Measurements from ENCODE around the gene CADPS. TPM values are rescaled to one million over a fixed set of nuclear protein-coding genes. Genes with fewer than 3 reads are reported as not detected.

Gene CADPS
- total and polyA plus RNA-seq, 5 donors from 2014 or later = not detected

DNA sequence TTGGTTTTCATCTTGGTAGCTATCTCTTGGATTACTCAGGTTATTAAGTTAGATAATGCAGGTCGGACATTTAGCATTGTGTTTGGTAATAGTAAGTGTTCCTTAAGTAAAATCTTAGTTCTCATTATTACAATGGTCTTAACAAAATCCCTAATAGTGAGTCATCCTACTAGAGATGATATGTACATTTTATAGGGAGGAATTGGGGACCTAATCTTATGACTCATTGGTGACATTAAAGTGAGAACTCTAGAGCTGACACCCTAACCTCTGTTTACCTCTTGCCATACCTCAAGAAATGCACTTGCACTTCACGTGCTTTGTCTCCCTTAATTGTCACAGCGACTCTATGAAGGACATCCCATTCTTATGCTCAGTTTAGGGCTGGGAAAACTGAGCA is 174.9 kb downstream of the CADPS start:
- H3K36me3 Mint-ChIP-seq = no peaks in the 10 kb centered on the region
- no peak overlapping the region for H3K27ac ChIP-seq (ENCODE audit: insufficient read depth, low read length, poor library complexity, severe bottlenecking)
- no peak overlapping the region for H3K27ac Mint-ChIP-seq
- H3K27me3 Mint-ChIP-seq = no peaks in the 10 kb centered on the region
- no peaks in the 10 kb centered on the region for H3K36me3 ChIP-seq (ENCODE audit: control insufficient read depth, insufficient read depth, low read length)
- H3K4me3 ChIP-seq (ENCODE audit: low read depth, low read length) = no peak overlapping the region
- no peaks in the 10 kb centered on the region for H3K27me3 ChIP-seq (ENCODE audit: control insufficient read depth, insufficient read depth, low read length)
- H3K9me3 Mint-ChIP-seq = no peaks in the 10 kb centered on the region
- no peak for DNase-seq
- no peak for ATAC-seq (ENCODE audit: low read depth in 2 of 2)
- H3K4me3 Mint-ChIP-seq = no peak overlapping the region
- H3K4me1 Mint-ChIP-seq = no peaks in the 10 kb centered on the region
- H3K4me1 ChIP-seq (ENCODE audit: control insufficient read depth, insufficient read depth, low read length, poor library complexity, severe bottlenecking) = no peaks in the 10 kb centered on the region
- no peaks in the 10 kb centered on the region for H3K9me3 ChIP-seq (ENCODE audit: control insufficient read depth in 2 of 2, low read length in 2 of 2)

DNA sequence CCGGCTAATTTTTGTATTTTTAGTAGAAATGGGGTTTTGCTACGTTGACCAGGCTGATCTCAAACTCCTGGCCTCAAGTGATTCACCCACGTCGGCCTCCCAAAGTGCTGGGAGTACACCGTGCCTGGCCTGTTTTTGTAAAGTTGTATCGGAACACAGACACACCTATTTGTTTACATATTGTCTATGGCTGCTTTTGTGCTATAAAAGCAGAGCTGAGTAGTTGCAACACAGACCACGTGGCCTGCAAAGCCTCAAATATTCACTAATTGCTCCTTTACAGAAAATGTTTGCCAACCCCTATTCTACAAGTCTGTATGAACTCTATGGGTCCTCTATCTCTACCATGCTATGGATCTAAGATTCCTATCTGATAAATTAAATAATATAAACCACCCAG is 175.5 kb downstream of the CADPS start:
- Histone ChIP-seq H3K27me3 (ENCODE audit: control insufficient read depth, insufficient read depth, low read length) (no peaks in the 10 kb centered on the region), H3K27ac (ENCODE audit: insufficient read depth, low read length, poor library complexity, severe bottlenecking) (no peak overlapping the region), H3K9me3 (ENCODE audit: control insufficient read depth in 2 of 2, low read length in 2 of 2) (no peaks in the 10 kb centered on the region), H3K4me3 (ENCODE audit: low read depth, low read length) (no peak overlapping the region), H3K36me3 (ENCODE audit: control insufficient read depth, insufficient read depth, low read length) (no peaks in the 10 kb centered on the region), H3K4me1 (ENCODE audit: control insufficient read depth, insufficient read depth, low read length, poor library complexity, severe bottlenecking) (no peaks in the 10 kb centered on the region)
- no peaks in the 10 kb centered on the region for H3K27me3 Mint-ChIP-seq
- no peak overlapping the region for H3K27ac Mint-ChIP-seq
- DNase-seq = no peak
- H3K4me3 Mint-ChIP-seq = no peak overlapping the region
- ATAC-seq (ENCODE audit: low read depth in 2 of 2) = no peak
- no peaks in the 10 kb centered on the region for H3K4me1 Mint-ChIP-seq
- H3K9me3 Mint-ChIP-seq = no peaks in the 10 kb centered on the region
- H3K36me3 Mint-ChIP-seq = no peaks in the 10 kb centered on the region

DNA sequence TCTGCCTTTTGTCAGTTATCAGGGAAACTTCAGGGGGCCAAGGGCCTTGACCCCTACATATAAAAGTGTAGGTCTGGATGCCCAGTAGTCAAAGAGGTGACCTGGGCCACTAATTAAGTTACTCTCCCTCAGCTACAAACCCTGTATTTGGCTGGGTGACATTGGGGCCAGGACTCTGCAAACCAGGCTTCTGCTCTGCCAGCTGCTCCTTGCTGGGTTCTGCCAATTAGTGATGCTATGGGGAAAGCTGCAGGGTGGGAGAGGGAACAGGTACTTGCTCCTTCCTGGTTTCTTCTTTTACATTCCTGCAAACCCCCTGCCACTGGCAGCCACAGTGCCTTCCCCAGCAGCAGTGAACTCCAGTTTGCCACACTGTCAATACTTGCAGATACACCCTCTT is 179.2 kb downstream of the CADPS start:
- no peaks in the 10 kb centered on the region for H3K36me3 ChIP-seq (ENCODE audit: control insufficient read depth, insufficient read depth, low read length)
- H3K27ac Mint-ChIP-seq = no peak overlapping the region
- no peaks in the 10 kb centered on the region for H3K36me3 Mint-ChIP-seq
- H3K27me3 ChIP-seq (ENCODE audit: control insufficient read depth, insufficient read depth, low read length) = no peaks in the 10 kb centered on the region
- H3K9me3 Mint-ChIP-seq = no peaks in the 10 kb centered on the region
- no peaks in the 10 kb centered on the region for H3K9me3 ChIP-seq (ENCODE audit: control insufficient read depth in 2 of 2, low read length in 2 of 2)
- H3K4me1 ChIP-seq (ENCODE audit: control insufficient read depth, insufficient read depth, low read length, poor library complexity, severe bottlenecking) = no peaks in the 10 kb centered on the region
- ATAC-seq (ENCODE audit: low read depth in 2 of 2) (no peak), DNase-seq (no peak)
- H3K4me3 Mint-ChIP-seq = no peak overlapping the region
- H3K27me3 Mint-ChIP-seq = no peaks in the 10 kb centered on the region
- H3K27ac ChIP-seq (ENCODE audit: insufficient read depth, low read length, poor library complexity, severe bottlenecking) = no peak overlapping the region
- H3K4me3 ChIP-seq (ENCODE audit: low read depth, low read length) = no peak overlapping the region
- no peaks in the 10 kb centered on the region for H3K4me1 Mint-ChIP-seq

DNA sequence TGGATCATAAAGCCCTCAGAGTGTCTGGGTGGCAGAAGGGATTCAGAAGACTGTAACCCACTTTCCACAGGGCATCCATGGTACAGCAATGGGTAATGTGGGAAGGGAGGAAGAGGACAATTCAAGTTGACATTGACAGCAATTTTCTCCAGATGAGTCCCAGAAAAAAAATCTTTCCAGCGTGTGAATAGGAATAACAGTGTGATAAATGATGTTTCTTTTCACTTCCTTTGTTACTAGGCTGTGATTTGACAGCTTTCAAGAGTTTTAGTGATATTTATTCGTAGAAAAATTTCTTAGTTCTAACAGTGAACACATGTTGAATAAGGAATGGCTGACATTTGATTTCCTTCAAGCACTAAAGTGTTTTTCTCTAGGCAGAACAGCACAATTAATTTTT is 186.4 kb downstream of the CADPS start:
- Histone ChIP-seq H3K4me3 (ENCODE audit: low read depth, low read length) (no peak overlapping the region), H3K36me3 (ENCODE audit: control insufficient read depth, insufficient read depth, low read length) (no peaks in the 10 kb centered on the region), H3K9me3 (ENCODE audit: control insufficient read depth in 2 of 2, low read length in 2 of 2) (no peaks in the 10 kb centered on the region), H3K27ac (ENCODE audit: insufficient read depth, low read length, poor library complexity, severe bottlenecking) (no peak overlapping the region), H3K4me1 (ENCODE audit: control insufficient read depth, insufficient read depth, low read length, poor library complexity, severe bottlenecking) (no peaks in the 10 kb centered on the region), H3K27me3 (ENCODE audit: control insufficient read depth, insufficient read depth, low read length) (no peaks in the 10 kb centered on the region)
- H3K9me3 Mint-ChIP-seq = no peaks in the 10 kb centered on the region
- DNase-seq (no peak), ATAC-seq (ENCODE audit: low read depth in 2 of 2) (no peak)
- no peaks in the 10 kb centered on the region for H3K27me3 Mint-ChIP-seq
- H3K4me3 Mint-ChIP-seq = no peak overlapping the region
- peak overlapping the region in 1 of 3 donors; percentile 32 for H3K27ac Mint-ChIP-seq
- H3K4me1 Mint-ChIP-seq = no peaks in the 10 kb centered on the region
- no peaks in the 10 kb centered on the region for H3K36me3 Mint-ChIP-seq

DNA sequence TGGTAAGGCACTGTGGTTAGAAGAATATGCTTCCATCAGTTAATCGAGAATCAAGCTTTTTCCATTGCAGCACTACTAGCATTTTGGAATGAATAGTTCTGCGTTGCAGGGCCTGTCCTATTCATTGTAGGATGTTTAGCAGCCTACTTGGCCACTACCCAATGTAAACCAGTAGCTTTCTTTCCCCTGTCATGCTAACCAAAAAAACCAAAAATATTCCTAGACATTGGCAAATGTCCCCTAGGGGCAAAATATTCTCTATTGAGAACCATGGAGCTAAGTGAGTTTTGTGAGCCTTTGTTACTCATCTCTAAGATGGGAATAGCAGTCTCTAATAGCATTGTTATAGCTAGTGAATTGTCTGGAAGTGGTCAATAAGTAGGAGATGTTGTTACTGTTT is 187.2 kb downstream of the CADPS start:
- Histone ChIP-seq H3K9me3 (ENCODE audit: control insufficient read depth in 2 of 2, low read length in 2 of 2) (no peaks in the 10 kb centered on the region), H3K27me3 (ENCODE audit: control insufficient read depth, insufficient read depth, low read length) (no peaks in the 10 kb centered on the region), H3K4me3 (ENCODE audit: low read depth, low read length) (no peak overlapping the region), H3K27ac (ENCODE audit: insufficient read depth, low read length, poor library complexity, severe bottlenecking) (no peak overlapping the region), H3K36me3 (ENCODE audit: control insufficient read depth, insufficient read depth, low read length) (no peaks in the 10 kb centered on the region), H3K4me1 (ENCODE audit: control insufficient read depth, insufficient read depth, low read length, poor library complexity, severe bottlenecking) (no peaks in the 10 kb centered on the region)
- no peak overlapping the region for H3K27ac Mint-ChIP-seq
- H3K27me3 Mint-ChIP-seq = no peaks in the 10 kb centered on the region
- H3K4me3 Mint-ChIP-seq = no peak overlapping the region
- DNase-seq = no peak
- no peak for ATAC-seq (ENCODE audit: low read depth in 2 of 2)
- H3K36me3 Mint-ChIP-seq = no peaks in the 10 kb centered on the region
- H3K4me1 Mint-ChIP-seq = no peaks in the 10 kb centered on the region
- peaks cover 0 to under 1% (median 0%) of the 10 kb centered on the region in 7 donors for H3K9me3 Mint-ChIP-seq

DNA sequence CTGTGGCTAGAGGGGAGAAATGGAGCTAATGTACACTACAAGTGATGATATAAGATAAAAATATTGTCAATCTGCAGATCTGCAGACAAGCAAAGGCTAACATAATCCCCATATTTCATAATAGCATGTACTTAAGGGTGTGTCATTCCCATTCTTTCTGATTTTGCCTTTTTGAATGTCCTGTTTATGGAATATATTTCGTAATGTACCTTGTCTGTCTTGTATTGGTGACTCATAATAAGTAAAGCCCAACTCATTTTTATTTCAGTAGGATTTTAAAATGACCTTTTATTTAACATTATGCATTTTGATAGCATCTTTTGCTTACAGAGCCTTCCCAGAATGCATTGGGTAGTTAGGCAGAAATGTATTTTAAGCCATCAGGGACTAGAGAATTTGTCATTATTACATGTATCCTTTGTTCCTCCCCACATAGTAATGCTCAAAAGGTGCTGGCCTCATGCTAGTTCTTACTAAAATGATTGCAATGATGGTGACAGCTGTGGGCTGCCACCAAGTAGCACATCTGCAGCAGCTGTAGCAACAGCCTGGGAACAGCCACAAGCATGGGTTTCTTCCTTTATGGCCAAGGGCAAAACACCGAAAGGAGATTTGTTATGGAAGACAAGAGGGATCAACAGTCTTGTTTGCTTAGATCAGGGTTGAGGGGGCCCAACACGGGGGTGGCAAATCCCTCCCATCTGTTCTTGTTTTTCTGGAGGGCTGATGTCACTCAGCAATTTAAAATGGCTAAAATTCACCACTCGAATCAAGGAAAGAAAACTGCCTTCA is 188.5 kb downstream of the CADPS start:
- Histone ChIP-seq H3K9me3 (ENCODE audit: control insufficient read depth in 2 of 2, low read length in 2 of 2) (no peaks in the 10 kb centered on the region), H3K27me3 (ENCODE audit: control insufficient read depth, insufficient read depth, low read length) (no peaks in the 10 kb centered on the region), H3K27ac (ENCODE audit: insufficient read depth, low read length, poor library complexity, severe bottlenecking) (no peak overlapping the region), H3K36me3 (ENCODE audit: control insufficient read depth, insufficient read depth, low read length) (no peaks in the 10 kb centered on the region), H3K4me1 (ENCODE audit: control insufficient read depth, insufficient read depth, low read length, poor library complexity, severe bottlenecking) (no peaks in the 10 kb centered on the region), H3K4me3 (ENCODE audit: low read depth, low read length) (no peak overlapping the region)
- no peaks in the 10 kb centered on the region for H3K27me3 Mint-ChIP-seq
- ATAC-seq (ENCODE audit: low read depth in 2 of 2) = no peak
- H3K4me3 Mint-ChIP-seq = no peak overlapping the region
- H3K27ac Mint-ChIP-seq = no peak overlapping the region
- no peak for DNase-seq
- peaks cover 0 to 1% (median 0%) of the 10 kb centered on the region in 7 donors for H3K9me3 Mint-ChIP-seq
- no peaks in the 10 kb centered on the region for H3K4me1 Mint-ChIP-seq
- H3K36me3 Mint-ChIP-seq = no peaks in the 10 kb centered on the region

DNA sequence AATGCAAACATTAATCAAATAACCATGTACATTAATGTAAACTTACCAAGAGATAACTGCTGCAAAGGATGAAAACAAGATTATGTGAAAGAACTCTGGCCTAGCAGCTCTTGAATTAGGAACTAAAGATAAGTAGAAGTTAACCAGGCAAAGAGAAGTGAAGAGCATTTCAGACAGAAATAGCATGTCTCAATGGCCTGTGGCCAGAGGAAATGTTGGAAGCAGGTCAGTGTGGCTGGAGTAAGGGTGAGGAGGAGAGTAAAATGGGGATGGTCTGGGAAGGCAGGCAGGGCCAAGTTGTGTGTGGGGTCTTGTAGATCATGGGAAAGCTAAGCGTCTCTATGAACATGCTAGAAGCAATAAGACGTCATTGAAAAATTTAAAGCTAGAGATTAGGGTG is 192.4 kb downstream of the CADPS start:
- Histone ChIP-seq H3K4me3 (ENCODE audit: low read depth, low read length) (no peak overlapping the region), H3K9me3 (ENCODE audit: control insufficient read depth in 2 of 2, low read length in 2 of 2) (no peaks in the 10 kb centered on the region), H3K4me1 (ENCODE audit: control insufficient read depth, insufficient read depth, low read length, poor library complexity, severe bottlenecking) (no peaks in the 10 kb centered on the region), H3K27me3 (ENCODE audit: control insufficient read depth, insufficient read depth, low read length) (no peaks in the 10 kb centered on the region), H3K27ac (ENCODE audit: insufficient read depth, low read length, poor library complexity, severe bottlenecking) (no peak overlapping the region), H3K36me3 (ENCODE audit: control insufficient read depth, insufficient read depth, low read length) (no peaks in the 10 kb centered on the region)
- peaks cover 0 to 1% (median 0%) of the 10 kb centered on the region in 7 donors for H3K9me3 Mint-ChIP-seq
- DNase-seq (no peak), ATAC-seq (ENCODE audit: low read depth in 2 of 2) (no peak)
- no peak overlapping the region for H3K4me3 Mint-ChIP-seq
- no peaks in the 10 kb centered on the region for H3K36me3 Mint-ChIP-seq
- no peak overlapping the region for H3K27ac Mint-ChIP-seq
- no peaks in the 10 kb centered on the region for H3K4me1 Mint-ChIP-seq
- H3K27me3 Mint-ChIP-seq = no peaks in the 10 kb centered on the region

DNA sequence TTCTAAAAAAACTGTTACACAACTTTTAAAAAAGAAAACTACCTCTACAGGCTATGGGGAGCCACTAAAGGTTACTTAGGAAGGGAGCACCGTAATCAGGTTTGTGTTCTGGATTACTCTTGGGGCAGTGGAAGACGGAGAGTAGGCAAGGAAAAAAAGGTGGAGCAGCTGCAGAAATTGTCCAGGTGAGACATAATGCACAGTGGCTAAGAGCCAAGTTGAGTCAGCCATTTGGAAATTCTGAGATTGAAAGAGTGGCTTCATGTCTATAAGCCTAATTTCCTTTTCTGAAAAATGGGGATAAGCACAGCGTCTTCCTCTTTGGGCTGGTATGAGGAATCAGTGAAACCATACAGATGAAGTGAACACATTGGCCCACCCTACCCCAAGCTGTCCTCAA is 195.2 kb downstream of the CADPS start:
- no peaks in the 10 kb centered on the region for H3K36me3 Mint-ChIP-seq
- Histone ChIP-seq H3K36me3 (ENCODE audit: control insufficient read depth, insufficient read depth, low read length) (no peaks in the 10 kb centered on the region), H3K27me3 (ENCODE audit: control insufficient read depth, insufficient read depth, low read length) (no peaks in the 10 kb centered on the region), H3K9me3 (ENCODE audit: control insufficient read depth in 2 of 2, low read length in 2 of 2) (no peaks in the 10 kb centered on the region), H3K27ac (ENCODE audit: insufficient read depth, low read length, poor library complexity, severe bottlenecking) (no peak overlapping the region), H3K4me1 (ENCODE audit: control insufficient read depth, insufficient read depth, low read length, poor library complexity, severe bottlenecking) (no peaks in the 10 kb centered on the region), H3K4me3 (ENCODE audit: low read depth, low read length) (no peak overlapping the region)
- no peak overlapping the region for H3K4me3 Mint-ChIP-seq
- H3K9me3 Mint-ChIP-seq = peaks cover 0 to 1% (median 0%) of the 10 kb centered on the region in 7 donors
- ATAC-seq (ENCODE audit: low read depth in 2 of 2) = no peak
- no peak for DNase-seq
- H3K4me1 Mint-ChIP-seq = no peaks in the 10 kb centered on the region
- no peaks in the 10 kb centered on the region for H3K27me3 Mint-ChIP-seq
- H3K27ac Mint-ChIP-seq = no peak overlapping the region

All from CD4-positive, CD25-positive, alpha-beta regulatory T cell (primary cell).